ENCODE measurements around the gene KAZN. TPM values are rescaled to one million over a fixed set of nuclear protein-coding genes. Genes with fewer than 3 reads are reported as not detected.

The KAZN gene
- total RNA-seq, 1 donor from 2014 or later = 33.5 TPM

DNA sequence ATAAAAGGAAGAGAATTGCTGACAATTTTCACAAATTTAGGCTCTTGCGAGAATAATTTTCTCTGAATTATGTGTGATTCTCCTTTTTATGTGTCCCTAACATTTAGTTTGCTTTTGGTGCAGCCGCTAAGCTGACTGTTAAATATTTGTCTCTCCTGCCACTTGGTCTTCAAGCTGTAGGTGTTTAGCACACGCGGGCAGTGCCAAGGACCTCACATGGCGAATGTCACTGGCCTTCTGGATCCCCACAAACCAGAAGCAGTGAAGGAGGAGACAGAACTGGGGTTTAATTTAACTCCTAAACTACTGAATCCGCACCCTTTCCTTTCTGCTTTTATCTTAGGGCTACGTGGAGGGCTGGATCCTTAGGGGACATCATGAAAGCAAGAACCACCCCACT is 120.0 kb downstream of the KAZN start:
- intact Hi-C loops (cut with DNase I) = no loop called here
- TF ChIP-seq, protein P1, sequence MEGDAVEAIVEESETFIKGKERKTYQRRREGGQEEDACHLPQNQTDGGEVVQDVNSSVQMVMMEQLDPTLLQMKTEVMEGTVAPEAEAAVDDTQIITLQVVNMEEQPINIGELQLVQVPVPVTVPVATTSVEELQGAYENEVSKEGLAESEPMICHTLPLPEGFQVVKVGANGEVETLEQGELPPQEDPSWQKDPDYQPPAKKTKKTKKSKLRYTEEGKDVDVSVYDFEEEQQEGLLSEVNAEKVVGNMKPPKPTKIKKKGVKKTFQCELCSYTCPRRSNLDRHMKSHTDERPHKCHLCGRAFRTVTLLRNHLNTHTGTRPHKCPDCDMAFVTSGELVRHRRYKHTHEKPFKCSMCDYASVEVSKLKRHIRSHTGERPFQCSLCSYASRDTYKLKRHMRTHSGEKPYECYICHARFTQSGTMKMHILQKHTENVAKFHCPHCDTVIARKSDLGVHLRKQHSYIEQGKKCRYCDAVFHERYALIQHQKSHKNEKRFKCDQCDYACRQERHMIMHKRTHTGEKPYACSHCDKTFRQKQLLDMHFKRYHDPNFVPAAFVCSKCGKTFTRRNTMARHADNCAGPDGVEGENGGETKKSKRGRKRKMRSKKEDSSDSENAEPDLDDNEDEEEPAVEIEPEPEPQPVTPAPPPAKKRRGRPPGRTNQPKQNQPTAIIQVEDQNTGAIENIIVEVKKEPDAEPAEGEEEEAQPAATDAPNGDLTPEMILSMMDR (IDR thresholded peaks at IDR 0.05) = no peak
- Histone ChIP-seq H3K36me3 (no peaks in the 10 kb centered on the region), H3K27me3 (no peaks in the 10 kb centered on the region), H3K4me1 (no peaks in the 10 kb centered on the region), H3K9me3 (no peaks in the 10 kb centered on the region), H3K27ac (no peak overlapping the region), H3K4me3 (no peak overlapping the region)
- ATAC-seq (no peak), DNase-seq (no peak)

DNA sequence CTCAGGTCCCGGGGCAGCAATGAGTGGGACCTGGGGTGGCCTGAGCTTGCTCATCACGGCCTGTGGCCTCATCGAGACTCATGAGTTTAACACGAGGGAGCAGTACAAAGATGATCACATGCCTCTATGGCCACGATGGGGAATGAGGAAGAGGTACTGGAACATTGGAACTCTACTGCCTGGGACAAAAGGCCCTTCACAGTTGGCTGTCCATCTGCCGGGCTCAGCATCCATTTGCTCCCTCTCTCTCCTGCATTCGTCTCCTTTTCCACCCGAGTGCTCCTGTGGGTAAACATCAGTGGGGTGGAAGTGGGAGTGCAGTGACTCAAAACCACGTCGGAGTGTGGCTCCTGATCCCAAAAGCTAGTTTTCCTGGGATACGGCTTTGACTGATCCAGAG is 124.9 kb downstream of the KAZN start:
- TF ChIP-seq, protein P1 (IDR thresholded peaks at IDR 0.05) = no peak
- H3K4me3 ChIP-seq = no peak overlapping the region
- no peaks in the 10 kb centered on the region for H3K9me3 ChIP-seq
- no peak for DNase-seq
- no peak overlapping the region for H3K27ac ChIP-seq
- no peaks in the 10 kb centered on the region for H3K4me1 ChIP-seq
- no peaks in the 10 kb centered on the region for H3K27me3 ChIP-seq
- intact Hi-C loops (cut with DNase I) = no loop called here
- no peak for ATAC-seq
- H3K36me3 ChIP-seq = no peaks in the 10 kb centered on the region

DNA sequence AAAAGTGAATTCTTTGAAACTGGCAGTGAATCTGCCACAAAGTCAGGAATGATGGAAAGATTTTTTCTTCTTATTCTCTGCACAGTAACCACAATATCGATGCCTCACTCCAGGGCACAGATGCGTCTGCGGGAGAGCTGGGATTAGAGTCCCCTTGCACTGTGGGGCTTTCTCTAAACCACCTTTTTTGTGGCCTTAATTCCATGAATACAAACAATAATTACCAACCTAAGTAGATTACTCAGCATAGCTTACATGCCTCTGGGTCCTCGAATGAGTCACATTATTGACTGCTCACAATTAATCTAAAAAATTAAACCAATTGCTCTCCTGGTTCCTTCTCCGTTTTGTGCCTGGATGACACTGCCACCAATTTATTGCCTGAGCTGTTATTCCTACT is 125.8 kb downstream of the KAZN start:
- intact Hi-C loops (cut with DNase I) = no loop called here
- Histone ChIP-seq H3K9me3 (no peaks in the 10 kb centered on the region), H3K27ac (no peak overlapping the region), H3K27me3 (no peaks in the 10 kb centered on the region), H3K4me1 (no peaks in the 10 kb centered on the region), H3K36me3 (no peaks in the 10 kb centered on the region), H3K4me3 (no peak overlapping the region)
- DNase-seq (no peak), ATAC-seq (no peak)
- TF ChIP-seq, protein P1 (IDR thresholded peaks at IDR 0.05) = no peak

DNA sequence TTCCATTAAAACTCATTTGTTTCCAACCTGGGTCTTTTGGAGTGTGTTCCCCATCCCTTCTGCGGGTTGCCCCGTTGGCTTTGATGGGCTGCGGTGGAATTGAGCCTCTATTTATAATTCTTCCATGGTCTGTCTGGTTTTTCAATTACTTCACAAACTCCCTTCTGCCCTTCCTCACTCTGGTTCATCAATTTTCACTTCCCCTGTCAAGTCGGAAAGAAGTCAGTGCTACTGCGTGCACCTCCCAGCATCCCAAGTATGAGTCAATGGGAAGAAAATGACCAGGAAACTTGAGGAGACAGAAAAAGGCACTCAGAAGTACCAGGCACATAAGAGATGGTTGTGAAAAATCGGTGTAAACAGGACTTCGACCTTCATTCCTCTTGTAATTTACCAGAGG is 126.2 kb downstream of the KAZN start:
- Histone ChIP-seq H3K27ac (no peak overlapping the region), H3K27me3 (no peaks in the 10 kb centered on the region), H3K4me1 (no peaks in the 10 kb centered on the region), H3K36me3 (no peaks in the 10 kb centered on the region), H3K4me3 (no peak overlapping the region), H3K9me3 (no peaks in the 10 kb centered on the region)
- intact Hi-C loops (cut with DNase I) = no loop called here
- TF ChIP-seq, protein P1 (IDR thresholded peaks at IDR 0.05) = no peak
- DNase-seq = no peak
- no peak for ATAC-seq

DNA sequence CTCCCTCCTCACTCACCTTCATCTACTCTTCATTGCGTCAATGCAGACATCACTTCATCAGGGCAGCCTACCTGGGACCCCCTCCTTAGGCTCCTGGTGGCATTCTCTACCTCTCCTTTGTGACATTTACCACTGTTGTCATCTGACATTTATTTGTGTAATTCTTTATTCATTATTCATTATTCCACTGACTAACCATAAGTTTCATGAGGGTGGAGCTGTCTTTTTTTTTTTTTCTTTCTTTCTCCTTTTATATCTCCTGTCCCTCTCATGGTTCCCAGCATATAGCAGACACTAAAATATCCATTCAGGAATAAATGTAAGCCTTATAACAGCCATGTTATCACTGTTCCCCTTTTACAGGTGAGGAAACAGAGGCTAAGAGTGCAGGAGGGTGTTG is 126.8 kb downstream of the KAZN start:
- intact Hi-C loops (cut with DNase I) = no loop called here
- no peaks in the 10 kb centered on the region for H3K9me3 ChIP-seq
- TF ChIP-seq, protein P1 (IDR thresholded peaks at IDR 0.05) = no peak
- no peak for ATAC-seq
- no peak for DNase-seq
- H3K27ac ChIP-seq = no peak overlapping the region
- no peak overlapping the region for H3K4me3 ChIP-seq
- H3K36me3 ChIP-seq = no peaks in the 10 kb centered on the region
- H3K4me1 ChIP-seq = no peaks in the 10 kb centered on the region
- H3K27me3 ChIP-seq = no peaks in the 10 kb centered on the region

DNA sequence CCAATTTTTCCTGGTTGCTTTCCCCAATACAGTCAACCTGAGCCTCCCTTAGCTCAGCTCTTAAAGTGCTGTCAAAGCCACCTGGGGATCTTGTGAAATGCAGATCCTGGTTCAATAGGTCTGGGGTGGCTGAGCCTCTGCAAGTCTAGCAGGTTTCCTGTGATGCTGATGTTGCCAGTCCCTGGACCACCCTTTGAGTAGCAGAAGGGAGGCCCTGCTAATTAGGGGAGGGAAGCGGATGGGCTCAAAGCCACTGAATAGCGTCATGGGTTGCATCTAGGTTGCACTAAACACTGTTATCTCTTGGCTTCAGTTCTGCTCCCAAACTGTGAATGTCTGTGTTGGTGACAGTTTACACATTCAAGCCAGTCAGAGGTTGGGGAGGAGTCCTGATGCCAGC is 127.2 kb downstream of the KAZN start:
- no peaks in the 10 kb centered on the region for H3K36me3 ChIP-seq
- no peaks in the 10 kb centered on the region for H3K4me1 ChIP-seq
- H3K4me3 ChIP-seq = no peak overlapping the region
- no peaks in the 10 kb centered on the region for H3K9me3 ChIP-seq
- TF ChIP-seq, protein P1 (IDR thresholded peaks at IDR 0.05) = no peak
- no peak for DNase-seq
- no peak overlapping the region for H3K27ac ChIP-seq
- H3K27me3 ChIP-seq = no peaks in the 10 kb centered on the region
- ATAC-seq = no peak
- intact Hi-C loops (cut with DNase I) = no loop called here

All from upper lobe of right lung (tissue), 1 donor.